Middle frontal gyrus (tissue), 1 donor: ENCODE measurements around the gene WHRN.

Experiments
- DNase-seq: peaks from one replicate; pipeline ENCODE4 v3.0.0-alpha.2; 2015; ENCODE audit warnings: low spot score; ENCODE audit errors: extremely low spot score

The WHRN gene

GRCh38 chr9:114424126-114424525 is 81.1 kb downstream of the WHRN start:
- no peak for DNase-seq

- DNase-seq = no peak
Observed at GRCh38 chr9:114423181-114423580, 82.1 kb downstream of the WHRN start.

- DNase-seq = no peak
Observed at GRCh38 chr9:114421147-114421546, 84.1 kb downstream of the WHRN start.

- no peak for DNase-seq
Observed at GRCh38 chr9:114419796-114420195, 85.5 kb downstream of the WHRN start.

GRCh38 chr9:114418053-114418452 is 87.2 kb downstream of the WHRN start:
- no peak for DNase-seq

GRCh38 chr9:114417511-114417910 is 87.8 kb downstream of the WHRN start:
- DNase-seq = no peak

GRCh38 chr9:114416906-114417305 is 88.4 kb downstream of the WHRN start:
- DNase-seq = no peak

GRCh38 chr9:114416290-114416689 is 89.0 kb downstream of the WHRN start:
- DNase-seq = no peak

- no peak for DNase-seq
Observed at GRCh38 chr9:114414346-114414745, 90.9 kb downstream of the WHRN start.

- no peak for DNase-seq
Observed at GRCh38 chr9:114413861-114414301, 91.4 kb downstream of the WHRN start.

- no peak for DNase-seq
Observed at GRCh38 chr9:114412048-114412683, 93.1 kb downstream of the WHRN start.

DNA sequence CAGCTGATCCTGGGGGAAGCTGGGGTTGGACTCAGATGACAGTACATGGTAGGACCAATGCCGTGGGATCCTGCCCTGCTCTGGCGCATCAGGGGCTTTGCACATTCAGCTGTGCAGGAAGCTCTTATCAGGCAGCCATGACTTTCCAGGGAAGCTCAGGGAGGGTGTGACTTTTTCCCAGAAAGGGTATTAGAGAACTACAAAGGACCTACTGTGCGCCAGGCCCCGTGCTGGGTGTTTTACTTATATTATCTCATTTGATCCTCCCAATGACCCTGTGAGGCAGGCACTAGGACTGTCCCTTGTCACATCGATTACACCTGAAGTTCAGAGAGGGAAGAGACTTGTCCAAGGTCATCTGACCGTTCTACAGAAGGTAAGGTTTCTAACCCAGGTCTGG is 93.8 kb downstream of the WHRN start:
- no peak for DNase-seq

- no peak for DNase-seq
Observed at GRCh38 chr9:114410910-114411309, 94.4 kb downstream of the WHRN start.

DNA sequence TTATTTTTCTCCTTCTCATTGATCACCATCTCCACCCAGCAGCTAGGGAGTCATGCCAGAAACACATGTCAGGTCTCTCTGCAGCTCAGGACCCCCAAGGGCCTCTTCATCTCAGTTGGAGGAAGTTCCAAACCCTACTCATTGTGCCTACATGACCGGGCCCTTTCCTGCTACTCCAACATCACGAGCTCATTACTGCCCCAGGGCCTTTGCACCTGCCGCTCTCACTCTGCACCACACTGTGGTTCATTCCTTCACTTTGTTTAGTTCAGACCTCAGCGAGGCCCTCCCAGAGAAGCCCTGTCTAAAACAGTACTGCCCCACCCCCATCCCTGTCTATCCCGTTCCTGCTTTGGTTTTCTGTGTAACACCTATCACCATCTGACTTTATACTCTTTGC is 95.4 kb downstream of the WHRN start:
- DNase-seq = no peak

DNA sequence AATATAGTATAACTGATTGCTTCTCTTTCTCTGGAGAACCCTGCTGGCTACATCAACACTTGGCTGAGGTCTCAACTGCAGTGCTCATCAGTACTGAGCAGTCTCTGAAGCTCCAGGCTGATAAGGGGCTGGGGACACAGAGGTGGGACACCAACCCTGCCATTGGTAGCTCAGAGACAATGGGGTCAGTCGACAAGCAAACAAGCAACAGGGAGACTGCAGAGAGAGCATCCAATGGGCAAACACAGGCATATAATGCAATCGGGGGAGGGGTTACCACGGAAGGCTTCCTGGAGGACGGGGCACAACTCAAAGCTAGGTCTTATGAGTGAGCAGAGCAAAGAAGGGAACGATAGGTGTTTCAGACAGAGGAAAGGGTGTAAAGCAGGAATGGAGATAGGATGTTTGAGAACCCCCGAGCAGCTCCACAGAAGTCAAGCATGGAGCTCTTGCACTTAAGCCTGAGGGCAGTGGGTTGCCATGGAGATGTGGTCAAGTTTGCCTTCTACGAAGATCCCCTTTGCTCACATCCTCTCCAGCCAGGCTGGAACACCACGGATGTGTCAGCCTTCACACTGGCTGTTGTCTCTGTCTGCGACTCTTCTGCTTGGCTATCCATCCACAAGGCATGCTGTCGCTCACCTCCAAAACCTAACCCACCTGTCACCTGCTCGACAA is 96.0 kb downstream of the WHRN start:
- DNase-seq = no peak

- DNase-seq = no peak
Observed at GRCh38 chr9:114408645-114409044, 96.6 kb downstream of the WHRN start.

DNA sequence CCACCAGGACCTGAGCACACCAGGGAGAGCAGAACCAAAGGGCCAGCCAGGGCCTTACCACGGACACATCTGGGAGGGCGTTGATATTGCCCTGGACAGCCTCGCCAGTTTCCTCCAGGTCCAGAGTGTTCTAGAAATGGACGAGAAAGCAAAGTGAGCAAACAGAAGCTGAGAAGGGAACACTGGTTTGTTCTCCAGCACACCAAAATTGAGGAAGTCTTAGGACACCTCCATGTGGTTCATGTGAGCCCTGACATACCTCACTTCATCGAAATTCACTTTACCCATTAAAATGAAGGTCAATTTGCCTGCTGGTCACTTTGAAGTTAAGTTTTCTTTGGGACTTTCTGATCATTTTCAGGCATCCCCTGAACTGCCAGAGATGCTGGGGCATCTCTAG is 97.4 kb downstream of the WHRN start:
- DNase-seq = no peak

DNA sequence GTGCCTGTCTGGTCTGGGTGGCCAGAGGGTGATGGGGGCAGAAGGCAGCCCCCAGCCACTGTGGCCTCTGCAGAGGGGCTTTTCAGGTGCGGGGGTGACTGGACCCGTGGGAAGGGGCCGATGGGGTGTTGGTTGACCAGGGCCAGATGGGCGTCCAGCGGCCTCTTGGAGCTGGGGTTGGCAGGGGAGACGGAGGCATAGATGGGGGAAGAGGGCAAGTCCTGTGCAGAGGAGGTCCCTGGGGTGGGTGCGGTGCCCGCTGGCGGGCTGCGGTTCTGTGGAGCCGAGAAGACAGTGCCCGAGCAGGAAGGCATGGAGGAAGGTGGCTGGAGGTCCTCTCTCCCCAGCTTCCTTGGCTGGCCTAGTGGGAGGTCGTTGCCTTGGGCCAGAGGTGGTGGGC is 98.8 kb downstream of the WHRN start:
- DNase-seq = no peak

GRCh38 chr9:114405294-114406034 is 99.8 kb downstream of the WHRN start:
- peak; percentile 79 for DNase-seq

DNA sequence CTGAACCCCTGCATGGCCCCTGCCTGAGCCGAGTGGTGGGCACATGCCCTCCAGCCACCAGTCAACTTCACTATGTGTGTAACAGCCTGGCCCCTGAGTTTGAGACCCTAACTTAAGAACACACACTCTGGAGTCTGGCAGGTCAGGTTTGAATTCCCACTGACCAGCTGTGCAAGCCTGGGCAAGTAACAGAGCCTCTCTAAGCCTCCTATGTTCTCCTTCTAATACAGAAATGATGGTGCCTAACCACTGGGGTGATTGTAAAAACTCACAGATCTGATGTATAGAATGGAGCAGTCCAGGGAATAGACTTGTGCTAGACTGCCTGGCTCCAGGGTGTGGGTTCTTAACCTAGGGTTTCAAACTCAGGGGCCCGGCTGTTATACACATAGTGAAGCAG is 100.7 kb downstream of the WHRN start:
- DNase-seq = no peak

GRCh38 chr9:114403153-114403756 is 102.0 kb downstream of the WHRN start:
- DNase-seq = no peak

GRCh38 chr9:114401344-114401743 is 103.9 kb downstream of the WHRN start:
- DNase-seq = no peak
